Measurements from ENCODE around the gene FAP.

GRCh38 chr2:162174746-162175145, 68.5 kb downstream of the FAP start:
- TF ChIP-seq CTCF (IDR thresholded peaks at IDR 0.05; ENCODE audit: low read depth, low read length) (no peak), MYC (IDR thresholded peaks at IDR 0.05; ENCODE audit: low read depth, low read length) (no peak), POLR2A (IDR thresholded peaks at IDR 0.05; ENCODE audit: extremely low read depth, insufficient read length) (no peak)

Measured in NB4 (cell line).